ENCODE data around the gene PLEKHA8.

- TF ChIP-seq, protein P1, sequence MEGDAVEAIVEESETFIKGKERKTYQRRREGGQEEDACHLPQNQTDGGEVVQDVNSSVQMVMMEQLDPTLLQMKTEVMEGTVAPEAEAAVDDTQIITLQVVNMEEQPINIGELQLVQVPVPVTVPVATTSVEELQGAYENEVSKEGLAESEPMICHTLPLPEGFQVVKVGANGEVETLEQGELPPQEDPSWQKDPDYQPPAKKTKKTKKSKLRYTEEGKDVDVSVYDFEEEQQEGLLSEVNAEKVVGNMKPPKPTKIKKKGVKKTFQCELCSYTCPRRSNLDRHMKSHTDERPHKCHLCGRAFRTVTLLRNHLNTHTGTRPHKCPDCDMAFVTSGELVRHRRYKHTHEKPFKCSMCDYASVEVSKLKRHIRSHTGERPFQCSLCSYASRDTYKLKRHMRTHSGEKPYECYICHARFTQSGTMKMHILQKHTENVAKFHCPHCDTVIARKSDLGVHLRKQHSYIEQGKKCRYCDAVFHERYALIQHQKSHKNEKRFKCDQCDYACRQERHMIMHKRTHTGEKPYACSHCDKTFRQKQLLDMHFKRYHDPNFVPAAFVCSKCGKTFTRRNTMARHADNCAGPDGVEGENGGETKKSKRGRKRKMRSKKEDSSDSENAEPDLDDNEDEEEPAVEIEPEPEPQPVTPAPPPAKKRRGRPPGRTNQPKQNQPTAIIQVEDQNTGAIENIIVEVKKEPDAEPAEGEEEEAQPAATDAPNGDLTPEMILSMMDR (IDR thresholded peaks at IDR 0.05 in 2 of 3, conservative IDR thresholded peaks at IDR 0.05 in 1 of 3; ENCODE audit: control insufficient read depth in 2 of 3, extremely low read depth in 1 of 3, insufficient read depth in 1 of 3, low read depth in 3 of 3, low read length in 3 of 3) = no peak
- TF ChIP-seq ZNF384 (IDR thresholded peaks at IDR 0.05; ENCODE audit: borderline replicate concordance, low read depth, low read length) (no peak), POLR2AphosphoS5 (IDR thresholded peaks at IDR 0.05; ENCODE audit: low read length) (no peak), CUX1 (IDR thresholded peaks at IDR 0.05; ENCODE audit: insufficient replicate concordance, low read depth, low read length) (no peak), ATF3 (IDR thresholded peaks at IDR 0.05; ENCODE audit: borderline replicate concordance, extremely low read depth, low read depth, low read length) (no peak), POLR2A (IDR thresholded peaks at IDR 0.05; ENCODE audit: low read depth, low read length) (no peak), USF2 (IDR thresholded peaks at IDR 0.05; ENCODE audit: borderline replicate concordance, low read depth, low read length) (no peak), ATF7 (IDR thresholded peaks at IDR 0.05; ENCODE audit: low read depth) (no peak), EZH2 (IDR thresholded peaks at IDR 0.05; ENCODE audit: borderline replicate concordance, control insufficient read depth, low read depth, low read length) (no peak)
- TF ChIP-seq, protein P2, sequence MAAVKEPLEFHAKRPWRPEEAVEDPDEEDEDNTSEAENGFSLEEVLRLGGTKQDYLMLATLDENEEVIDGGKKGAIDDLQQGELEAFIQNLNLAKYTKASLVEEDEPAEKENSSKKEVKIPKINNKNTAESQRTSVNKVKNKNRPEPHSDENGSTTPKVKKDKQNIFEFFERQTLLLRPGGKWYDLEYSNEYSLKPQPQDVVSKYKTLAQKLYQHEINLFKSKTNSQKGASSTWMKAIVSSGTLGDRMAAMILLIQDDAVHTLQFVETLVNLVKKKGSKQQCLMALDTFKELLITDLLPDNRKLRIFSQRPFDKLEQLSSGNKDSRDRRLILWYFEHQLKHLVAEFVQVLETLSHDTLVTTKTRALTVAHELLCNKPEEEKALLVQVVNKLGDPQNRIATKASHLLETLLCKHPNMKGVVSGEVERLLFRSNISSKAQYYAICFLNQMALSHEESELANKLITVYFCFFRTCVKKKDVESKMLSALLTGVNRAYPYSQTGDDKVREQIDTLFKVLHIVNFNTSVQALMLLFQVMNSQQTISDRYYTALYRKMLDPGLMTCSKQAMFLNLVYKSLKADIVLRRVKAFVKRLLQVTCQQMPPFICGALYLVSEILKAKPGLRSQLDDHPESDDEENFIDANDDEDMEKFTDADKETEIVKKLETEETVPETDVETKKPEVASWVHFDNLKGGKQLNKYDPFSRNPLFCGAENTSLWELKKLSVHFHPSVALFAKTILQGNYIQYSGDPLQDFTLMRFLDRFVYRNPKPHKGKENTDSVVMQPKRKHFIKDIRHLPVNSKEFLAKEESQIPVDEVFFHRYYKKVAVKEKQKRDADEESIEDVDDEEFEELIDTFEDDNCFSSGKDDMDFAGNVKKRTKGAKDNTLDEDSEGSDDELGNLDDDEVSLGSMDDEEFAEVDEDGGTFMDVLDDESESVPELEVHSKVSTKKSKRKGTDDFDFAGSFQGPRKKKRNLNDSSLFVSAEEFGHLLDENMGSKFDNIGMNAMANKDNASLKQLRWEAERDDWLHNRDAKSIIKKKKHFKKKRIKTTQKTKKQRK (IDR thresholded peaks at IDR 0.05; ENCODE audit: low read depth, low read length) = no peak
Measured at GRCh38 chr7:30175180-30175579, 147.0 kb downstream of the PLEKHA8 start.
